ENCODE measurements around the gene DRAP1.

DRAP1 gene

GRCh38 chr11:65903715-65904114, 15.5 kb upstream of the DRAP1 start:
- no peak for DNase-seq (ENCODE audit: low spot score)

DNA sequence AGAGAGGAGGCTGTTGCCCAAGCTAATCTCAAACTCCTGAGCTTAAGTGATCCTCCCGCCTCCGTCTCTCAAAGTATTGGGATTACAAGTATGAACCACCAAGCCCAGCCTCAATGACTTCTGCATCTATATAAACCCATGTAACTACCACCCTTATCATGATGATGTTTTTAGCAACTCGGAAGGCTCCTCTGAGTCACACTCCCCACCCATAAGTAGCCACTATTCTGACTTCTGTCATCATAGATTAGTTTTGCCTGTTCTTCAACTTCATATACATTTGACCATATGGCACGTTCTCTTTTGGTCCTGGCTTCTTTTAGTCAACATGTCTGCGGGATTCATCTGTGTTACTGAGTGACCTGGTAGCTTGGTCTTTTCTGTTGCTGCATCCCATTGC, 12.6 kb upstream of the DRAP1 start:
- DNase-seq (ENCODE audit: low spot score): no peak

GRCh38 chr11:65907878-65908277, 11.3 kb upstream of the DRAP1 start:
- no peak for DNase-seq (ENCODE audit: low spot score)

DNA sequence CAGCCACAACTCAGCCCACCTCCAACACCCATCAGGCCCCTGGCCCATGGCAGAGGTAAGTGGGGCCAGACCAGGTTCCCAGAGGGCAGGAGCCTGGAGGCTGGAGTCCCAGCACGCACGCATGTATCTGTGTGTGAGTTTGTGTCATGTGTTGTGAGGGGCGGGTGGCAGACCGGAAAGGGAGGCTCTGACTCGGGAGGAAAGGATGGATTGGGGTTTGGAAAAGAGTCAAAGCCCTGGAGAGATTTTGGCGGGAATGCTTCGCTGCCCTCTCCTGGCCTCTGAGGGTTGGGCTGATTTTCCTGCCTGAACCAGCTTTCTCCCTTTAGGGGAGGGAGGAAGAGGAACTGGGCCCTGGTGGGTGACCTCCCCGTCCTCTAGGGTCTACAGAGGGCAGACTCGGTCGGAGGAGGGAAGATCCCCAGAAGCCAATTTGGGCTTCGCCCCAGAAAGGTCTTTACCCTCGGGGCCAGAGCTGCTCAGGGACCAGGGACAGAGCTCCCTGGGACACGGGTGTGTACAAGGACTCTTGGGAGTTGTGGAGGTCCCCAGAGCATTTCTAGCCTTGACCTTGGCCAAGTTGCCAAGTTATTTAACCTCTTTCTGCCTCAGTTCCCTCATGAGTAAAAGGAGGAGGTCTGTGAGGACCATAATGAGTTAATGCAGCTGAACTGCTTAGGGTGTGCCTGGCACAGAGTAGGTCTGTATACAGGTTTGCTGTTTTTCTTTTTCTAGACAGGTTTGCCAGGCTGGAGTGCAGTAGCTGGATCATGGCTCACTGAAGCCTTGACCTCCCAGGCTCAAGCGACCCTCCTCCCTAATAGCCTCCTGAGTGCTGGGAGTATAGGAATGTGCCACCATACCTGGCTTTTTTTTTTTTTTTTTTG, 7.3 kb upstream of the DRAP1 start:
- DNase-seq (ENCODE audit: low spot score): no peak

- no peak for DNase-seq (ENCODE audit: low spot score)
These were observed 6.4 kb upstream of the DRAP1 start for GRCh38 chr11:65912845-65913244.

- no peak for DNase-seq (ENCODE audit: low spot score)
These were observed 4.0 kb upstream of the DRAP1 start for GRCh38 chr11:65915101-65915820.

GRCh38 chr11:65915821-65916251, 3.4 kb upstream of the DRAP1 start:
- no peak for DNase-seq (ENCODE audit: low spot score)

GRCh38 chr11:65916391-65916790, 2.8 kb upstream of the DRAP1 start:
- no peak for DNase-seq (ENCODE audit: low spot score)

- DNase-seq (ENCODE audit: low spot score): no peak
These were observed 2.2 kb upstream of the DRAP1 start for GRCh38 chr11:65917077-65917433.

GRCh38 chr11:65917434-65918210, 1.6 kb upstream of the DRAP1 start:
- no peak for DNase-seq (ENCODE audit: low spot score)

DNA sequence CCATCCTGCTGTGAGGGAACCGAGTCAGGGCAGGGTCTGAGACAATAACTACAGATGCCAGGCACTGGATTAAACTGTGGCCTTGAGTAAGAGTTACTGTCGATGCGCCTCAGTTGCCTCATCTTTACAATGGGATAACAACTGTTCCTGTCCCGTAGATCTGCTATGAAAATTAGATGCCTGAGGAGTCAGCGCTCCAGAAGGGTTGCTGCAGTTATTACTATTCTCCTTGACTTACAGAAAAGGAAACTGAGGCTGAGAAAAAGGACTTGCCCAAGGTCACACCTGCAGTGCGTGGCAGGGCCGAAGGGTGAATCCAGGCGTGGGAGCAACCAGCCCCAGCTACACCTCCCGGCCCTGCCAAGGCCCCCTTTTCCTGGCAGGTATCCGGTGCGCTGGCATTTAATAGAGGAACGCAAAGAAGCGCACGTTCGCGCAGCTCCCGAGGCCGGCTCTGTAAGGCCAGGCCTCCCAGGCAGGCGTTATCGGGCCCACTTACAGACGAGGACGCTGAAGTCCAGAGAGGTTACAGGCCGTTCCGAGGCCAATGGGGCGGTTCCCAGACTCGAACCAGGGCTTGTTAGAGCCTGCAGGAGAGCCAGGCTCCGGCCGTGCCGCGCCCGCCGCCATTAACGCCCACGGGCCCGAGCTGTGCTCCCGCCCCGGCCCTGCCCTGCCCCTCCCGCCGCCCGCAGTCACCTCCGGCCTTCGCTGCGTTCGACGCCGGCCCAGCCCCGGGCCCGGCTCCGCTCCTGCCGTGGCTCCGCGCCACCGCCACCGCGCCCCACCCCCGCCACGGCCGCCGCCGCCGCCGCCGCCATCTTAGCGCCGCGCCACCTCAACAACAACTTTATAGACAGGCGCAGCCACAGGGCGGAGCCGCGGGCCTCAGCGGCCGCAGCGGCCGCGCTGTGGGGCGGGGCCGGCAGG, 750 bp upstream of the DRAP1 start, which contains the start of gene C11orf68:
Gene C11orf68 (minus strand): TSS at position 852 of the 930 bp plus-strand sequence. CDS start 31 bp downstream, at position 821.
- no peak for DNase-seq (ENCODE audit: low spot score)

GRCh38 chr11:65919573-65920371, 546 bp downstream of the DRAP1 start:
- peak; percentile 65 for DNase-seq (ENCODE audit: low spot score)

GRCh38 chr11:65920372-65920802, 1.2 kb downstream of the DRAP1 start:
- DNase-seq (ENCODE audit: low spot score): no peak

DNA sequence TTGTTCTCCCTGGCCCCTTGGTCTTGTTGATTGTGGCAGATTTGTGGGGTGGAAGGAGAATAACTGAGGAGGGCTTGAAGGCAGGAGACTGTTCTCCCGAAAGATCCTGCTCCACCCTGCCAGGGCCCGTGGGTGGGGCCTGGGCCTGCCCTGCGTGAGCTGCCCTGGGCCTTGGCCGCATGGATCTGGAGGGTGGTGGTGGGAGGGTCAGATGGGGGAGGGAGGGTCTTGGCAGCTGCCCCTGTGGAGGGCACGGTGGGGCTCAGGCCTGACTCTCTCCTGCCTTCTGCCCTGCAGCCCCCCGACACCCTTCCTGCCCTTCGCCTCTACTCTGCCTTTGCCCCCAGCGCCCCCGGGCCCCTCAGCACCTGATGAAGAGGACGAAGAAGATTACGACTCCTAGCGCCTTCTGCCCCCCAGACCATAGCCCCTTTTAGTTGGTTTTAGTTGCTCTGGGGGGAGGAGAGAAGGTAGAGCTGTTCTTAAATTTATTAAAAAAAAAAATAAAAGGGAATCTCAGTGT, 1.9 kb downstream of the DRAP1 start:
- no peak for DNase-seq (ENCODE audit: low spot score)

- no peak for DNase-seq (ENCODE audit: low spot score)
These were observed 2.6 kb downstream of the DRAP1 start for GRCh38 chr11:65921876-65922275.

DNA sequence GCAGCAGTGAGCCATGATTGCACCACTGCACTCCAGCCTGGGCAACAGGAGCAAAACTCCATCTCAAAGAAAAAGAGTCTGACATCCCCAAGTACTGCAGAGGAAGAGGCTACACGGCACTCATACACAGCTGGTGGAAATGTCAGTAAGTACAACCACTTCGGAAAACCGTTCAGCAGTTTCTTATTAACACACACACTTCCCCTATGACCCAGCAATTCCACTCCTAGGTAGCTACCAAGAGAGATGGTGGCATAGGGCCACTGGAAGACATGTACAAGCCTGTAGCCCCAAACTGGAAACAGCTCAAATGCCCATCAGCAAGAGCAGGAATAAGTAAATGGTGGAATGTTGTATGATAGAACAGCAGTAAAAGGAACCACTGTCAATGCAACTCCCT, 3.3 kb downstream of the DRAP1 start:
- DNase-seq (ENCODE audit: low spot score): no peak

- no peak for DNase-seq (ENCODE audit: low spot score)
These were observed 6.2 kb downstream of the DRAP1 start for GRCh38 chr11:65925397-65925796.

- DNase-seq (ENCODE audit: low spot score): peak; percentile 89
These were observed 8.7 kb downstream of the DRAP1 start for GRCh38 chr11:65927904-65928397.

DNA sequence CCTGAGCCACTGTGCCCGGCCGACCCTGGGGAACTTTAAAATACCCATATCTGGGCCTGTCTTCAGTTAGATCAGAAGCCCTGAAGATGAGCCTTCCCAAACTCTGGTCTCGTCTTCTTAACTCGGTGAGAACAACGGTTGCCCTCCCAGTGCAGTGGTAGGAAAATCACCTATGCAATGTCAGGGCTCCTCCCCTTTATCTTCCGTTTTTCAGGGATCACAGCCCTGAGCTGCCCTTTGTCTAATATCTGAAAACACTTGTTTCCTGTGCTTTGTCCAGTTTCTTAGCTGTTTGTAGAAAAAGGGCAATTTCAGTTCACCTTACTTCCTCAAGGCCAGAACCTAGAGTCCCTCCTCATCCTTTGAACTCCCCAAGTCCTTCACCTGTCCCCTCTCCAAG, 9.4 kb downstream of the DRAP1 start:
- no peak for DNase-seq (ENCODE audit: low spot score)
